ENCODE results near the gene SCARB1.

GRCh38 chr12:124769163-124769530 lies 94.5 kb downstream of the SCARB1 start:
- TF ChIP-seq CTCF (IDR thresholded peaks at IDR 0.05) = no peak
- no peak for TF ChIP-seq POLR2A (IDR thresholded peaks at IDR 0.05)
